Measurements from ENCODE around the gene HP. TPM values are rescaled to one million over a fixed set of nuclear protein-coding genes. Genes with fewer than 3 reads are reported as not detected.
A peak's percentile ranks its signal among the peaks of the same experiment; 100 is the strongest.

The HP gene
- total and polyA plus RNA-seq, 2 of the 13 experiments (the other 11 are each of a cell fraction or from before 2014, with no cell fraction given), result 387 to 524 TPM

DNA sequence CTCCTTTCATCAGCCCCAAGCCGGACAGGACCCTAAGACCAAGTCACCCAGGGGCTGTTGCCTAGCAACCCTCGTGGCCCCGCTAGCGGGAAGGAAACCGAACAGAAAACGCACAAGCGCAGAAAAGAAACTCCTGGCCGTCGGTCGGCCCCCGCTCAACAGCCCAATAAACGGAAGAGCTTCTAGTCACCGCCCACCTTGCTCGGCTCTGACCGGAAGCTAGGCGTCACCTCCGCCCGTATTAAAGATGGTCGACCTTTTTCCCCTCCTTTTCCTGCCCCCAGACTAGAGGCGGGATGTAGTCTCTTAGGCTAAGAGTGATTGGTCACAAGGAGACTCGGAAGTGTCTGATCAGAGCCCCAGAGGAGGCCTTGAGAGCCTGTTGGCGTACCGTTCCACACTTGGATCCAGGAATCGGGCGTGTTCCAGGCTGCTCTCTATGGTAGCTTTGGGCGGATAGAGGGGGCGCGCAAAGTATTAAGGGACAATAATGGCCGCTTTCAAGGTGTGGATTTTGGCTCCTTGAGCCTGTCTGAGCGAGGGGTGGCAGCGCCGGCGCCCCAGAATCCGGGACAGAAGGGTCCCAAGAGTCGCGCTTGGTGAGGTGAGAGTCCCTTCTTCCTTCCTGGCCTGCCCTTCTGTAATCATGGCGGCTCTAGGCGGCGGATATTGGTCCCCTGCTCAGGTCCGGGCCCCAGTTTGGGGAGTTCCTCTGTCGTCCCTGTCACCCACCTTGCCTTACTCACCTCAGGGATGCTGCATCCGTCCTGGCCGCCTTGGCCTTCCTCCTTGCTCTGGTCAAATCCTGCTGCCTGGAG, 39.4 kb downstream of the HP start, which contains the start of the genes DHX38 and TXNL4B (continued):
- TF ChIP-seq, protein P1, sequence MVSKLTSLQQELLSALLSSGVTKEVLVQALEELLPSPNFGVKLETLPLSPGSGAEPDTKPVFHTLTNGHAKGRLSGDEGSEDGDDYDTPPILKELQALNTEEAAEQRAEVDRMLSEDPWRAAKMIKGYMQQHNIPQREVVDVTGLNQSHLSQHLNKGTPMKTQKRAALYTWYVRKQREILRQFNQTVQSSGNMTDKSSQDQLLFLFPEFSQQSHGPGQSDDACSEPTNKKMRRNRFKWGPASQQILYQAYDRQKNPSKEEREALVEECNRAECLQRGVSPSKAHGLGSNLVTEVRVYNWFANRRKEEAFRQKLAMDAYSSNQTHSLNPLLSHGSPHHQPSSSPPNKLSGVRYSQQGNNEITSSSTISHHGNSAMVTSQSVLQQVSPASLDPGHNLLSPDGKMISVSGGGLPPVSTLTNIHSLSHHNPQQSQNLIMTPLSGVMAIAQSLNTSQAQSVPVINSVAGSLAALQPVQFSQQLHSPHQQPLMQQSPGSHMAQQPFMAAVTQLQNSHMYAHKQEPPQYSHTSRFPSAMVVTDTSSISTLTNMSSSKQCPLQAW (CRISPR knock-in tag; IDR thresholded peaks at IDR 0.05), result peak; percentile 87
- TF ChIP-seq ZNF432 (CRISPR knock-in tag; IDR thresholded peaks at IDR 0.05; ENCODE audit: borderline replicate concordance) (no peak), ELF3 (CRISPR knock-in tag; IDR thresholded peaks at IDR 0.05) (peak; percentile 81), ZNF256 (CRISPR knock-in tag; conservative IDR thresholded peaks at IDR 0.05) (0 out of 2 replicates have a peak, but pooled peaks have one; percentile 48), FOXK2 (IDR thresholded peaks at IDR 0.05) (peak; percentile 64), ZSCAN20 (CRISPR knock-in tag; IDR thresholded peaks at IDR 0.05; ENCODE audit: borderline replicate concordance) (0 out of 2 replicates have a peak, but pooled peaks have one; percentile 16), PHF21A (CRISPR knock-in tag; IDR thresholded peaks at IDR 0.05) (peak; percentile 81; the same call in 1 of the 2 replicates), GABPB1 (CRISPR knock-in tag; IDR thresholded peaks at IDR 0.05) (peak; percentile 97), POGZ (CRISPR knock-in tag; IDR thresholded peaks at IDR 0.05) (peak; percentile 87), ZNF563 (CRISPR knock-in tag; IDR thresholded peaks at IDR 0.05) (0 out of 2 replicates have a peak, but pooled peaks have one; percentile 62), ARNTL (CRISPR knock-in tag; IDR thresholded peaks at IDR 0.05) (no peak), ZNF564 (CRISPR knock-in tag; IDR thresholded peaks at IDR 0.05) (0 out of 2 replicates have a peak, but pooled peaks have one; percentile 70), CREM (IDR thresholded peaks at IDR 0.05) (peak; percentile 99), CREM (CRISPR knock-in tag; IDR thresholded peaks at IDR 0.05) (no peak), ZSCAN9 (CRISPR knock-in tag; IDR thresholded peaks at IDR 0.05; ENCODE audit: borderline replicate concordance) (no peak), SRY (CRISPR knock-in tag; IDR thresholded peaks at IDR 0.05) (peak; percentile 63; the same call in 1 of the 2 replicates), ZKSCAN8 (CRISPR knock-in tag; IDR thresholded peaks at IDR 0.05; ENCODE audit: borderline replicate concordance) (peak; percentile 33; the same call in 1 of the 2 replicates)
- TF ChIP-seq, protein P2, sequence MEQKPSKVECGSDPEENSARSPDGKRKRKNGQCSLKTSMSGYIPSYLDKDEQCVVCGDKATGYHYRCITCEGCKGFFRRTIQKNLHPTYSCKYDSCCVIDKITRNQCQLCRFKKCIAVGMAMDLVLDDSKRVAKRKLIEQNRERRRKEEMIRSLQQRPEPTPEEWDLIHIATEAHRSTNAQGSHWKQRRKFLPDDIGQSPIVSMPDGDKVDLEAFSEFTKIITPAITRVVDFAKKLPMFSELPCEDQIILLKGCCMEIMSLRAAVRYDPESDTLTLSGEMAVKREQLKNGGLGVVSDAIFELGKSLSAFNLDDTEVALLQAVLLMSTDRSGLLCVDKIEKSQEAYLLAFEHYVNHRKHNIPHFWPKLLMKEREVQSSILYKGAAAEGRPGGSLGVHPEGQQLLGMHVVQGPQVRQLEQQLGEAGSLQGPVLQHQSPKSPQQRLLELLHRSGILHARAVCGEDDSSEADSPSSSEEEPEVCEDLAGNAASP (CRISPR knock-in tag; IDR thresholded peaks at IDR 0.05; ENCODE audit: borderline replicate concordance), result 0 out of 2 replicates have a peak, but pooled peaks have one; percentile 27
- TF ChIP-seq, protein P3, sequence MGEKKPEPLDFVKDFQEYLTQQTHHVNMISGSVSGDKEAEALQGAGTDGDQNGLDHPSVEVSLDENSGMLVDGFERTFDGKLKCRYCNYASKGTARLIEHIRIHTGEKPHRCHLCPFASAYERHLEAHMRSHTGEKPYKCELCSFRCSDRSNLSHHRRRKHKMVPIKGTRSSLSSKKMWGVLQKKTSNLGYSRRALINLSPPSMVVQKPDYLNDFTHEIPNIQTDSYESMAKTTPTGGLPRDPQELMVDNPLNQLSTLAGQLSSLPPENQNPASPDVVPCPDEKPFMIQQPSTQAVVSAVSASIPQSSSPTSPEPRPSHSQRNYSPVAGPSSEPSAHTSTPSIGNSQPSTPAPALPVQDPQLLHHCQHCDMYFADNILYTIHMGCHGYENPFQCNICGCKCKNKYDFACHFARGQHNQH (CRISPR knock-in tag; IDR thresholded peaks at IDR 0.05), result peak; percentile 100
- TF ChIP-seq, protein P4, sequence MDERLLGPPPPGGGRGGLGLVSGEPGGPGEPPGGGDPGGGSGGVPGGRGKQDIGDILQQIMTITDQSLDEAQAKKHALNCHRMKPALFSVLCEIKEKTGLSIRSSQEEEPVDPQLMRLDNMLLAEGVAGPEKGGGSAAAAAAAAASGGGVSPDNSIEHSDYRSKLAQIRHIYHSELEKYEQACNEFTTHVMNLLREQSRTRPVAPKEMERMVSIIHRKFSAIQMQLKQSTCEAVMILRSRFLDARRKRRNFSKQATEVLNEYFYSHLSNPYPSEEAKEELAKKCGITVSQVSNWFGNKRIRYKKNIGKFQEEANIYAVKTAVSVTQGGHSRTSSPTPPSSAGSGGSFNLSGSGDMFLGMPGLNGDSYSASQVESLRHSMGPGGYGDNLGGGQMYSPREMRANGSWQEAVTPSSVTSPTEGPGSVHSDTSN (CRISPR knock-in tag; IDR thresholded peaks at IDR 0.05), result peak; percentile 36; the same call in 1 of the 2 replicates
- TF ChIP-seq, protein P5, sequence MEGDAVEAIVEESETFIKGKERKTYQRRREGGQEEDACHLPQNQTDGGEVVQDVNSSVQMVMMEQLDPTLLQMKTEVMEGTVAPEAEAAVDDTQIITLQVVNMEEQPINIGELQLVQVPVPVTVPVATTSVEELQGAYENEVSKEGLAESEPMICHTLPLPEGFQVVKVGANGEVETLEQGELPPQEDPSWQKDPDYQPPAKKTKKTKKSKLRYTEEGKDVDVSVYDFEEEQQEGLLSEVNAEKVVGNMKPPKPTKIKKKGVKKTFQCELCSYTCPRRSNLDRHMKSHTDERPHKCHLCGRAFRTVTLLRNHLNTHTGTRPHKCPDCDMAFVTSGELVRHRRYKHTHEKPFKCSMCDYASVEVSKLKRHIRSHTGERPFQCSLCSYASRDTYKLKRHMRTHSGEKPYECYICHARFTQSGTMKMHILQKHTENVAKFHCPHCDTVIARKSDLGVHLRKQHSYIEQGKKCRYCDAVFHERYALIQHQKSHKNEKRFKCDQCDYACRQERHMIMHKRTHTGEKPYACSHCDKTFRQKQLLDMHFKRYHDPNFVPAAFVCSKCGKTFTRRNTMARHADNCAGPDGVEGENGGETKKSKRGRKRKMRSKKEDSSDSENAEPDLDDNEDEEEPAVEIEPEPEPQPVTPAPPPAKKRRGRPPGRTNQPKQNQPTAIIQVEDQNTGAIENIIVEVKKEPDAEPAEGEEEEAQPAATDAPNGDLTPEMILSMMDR (CRISPR knock-in tag; IDR thresholded peaks at IDR 0.05), result peak; percentile 15; the same call in 1 of the 2 replicates

Data from HepG2 (cell line).